Measurements from ENCODE around the gene CYP3A5.

DNA sequence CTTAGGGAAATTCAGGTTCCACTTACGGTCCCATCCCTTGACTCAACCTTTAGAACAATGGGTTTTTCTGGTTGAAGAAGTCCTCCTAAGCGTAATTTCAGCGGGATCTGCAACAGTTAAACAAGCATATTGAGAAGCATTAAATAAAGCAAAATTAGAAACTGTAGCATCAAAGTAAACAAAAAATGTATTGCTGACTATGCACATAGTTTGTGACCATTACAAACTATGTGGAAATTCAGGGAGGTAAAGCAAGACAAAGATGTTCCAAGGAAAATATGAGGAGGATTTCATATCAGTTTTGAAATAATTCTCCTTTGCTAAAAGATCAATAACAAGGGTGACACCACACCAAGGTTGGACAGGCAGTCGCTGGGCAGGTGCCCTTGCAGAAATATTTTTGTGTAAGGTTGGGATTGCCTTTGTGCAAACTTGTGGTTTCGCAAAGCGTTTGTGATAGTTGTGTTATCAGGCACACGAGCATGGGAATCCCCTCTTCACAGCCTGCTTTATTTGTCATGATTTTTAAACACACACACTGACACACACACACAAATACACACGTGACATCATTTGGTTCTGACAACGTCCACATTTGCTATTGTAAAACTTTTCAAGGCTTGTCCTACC lies 5.4 kb upstream of the CYP3A5 start:
- TF ChIP-seq, protein P1, sequence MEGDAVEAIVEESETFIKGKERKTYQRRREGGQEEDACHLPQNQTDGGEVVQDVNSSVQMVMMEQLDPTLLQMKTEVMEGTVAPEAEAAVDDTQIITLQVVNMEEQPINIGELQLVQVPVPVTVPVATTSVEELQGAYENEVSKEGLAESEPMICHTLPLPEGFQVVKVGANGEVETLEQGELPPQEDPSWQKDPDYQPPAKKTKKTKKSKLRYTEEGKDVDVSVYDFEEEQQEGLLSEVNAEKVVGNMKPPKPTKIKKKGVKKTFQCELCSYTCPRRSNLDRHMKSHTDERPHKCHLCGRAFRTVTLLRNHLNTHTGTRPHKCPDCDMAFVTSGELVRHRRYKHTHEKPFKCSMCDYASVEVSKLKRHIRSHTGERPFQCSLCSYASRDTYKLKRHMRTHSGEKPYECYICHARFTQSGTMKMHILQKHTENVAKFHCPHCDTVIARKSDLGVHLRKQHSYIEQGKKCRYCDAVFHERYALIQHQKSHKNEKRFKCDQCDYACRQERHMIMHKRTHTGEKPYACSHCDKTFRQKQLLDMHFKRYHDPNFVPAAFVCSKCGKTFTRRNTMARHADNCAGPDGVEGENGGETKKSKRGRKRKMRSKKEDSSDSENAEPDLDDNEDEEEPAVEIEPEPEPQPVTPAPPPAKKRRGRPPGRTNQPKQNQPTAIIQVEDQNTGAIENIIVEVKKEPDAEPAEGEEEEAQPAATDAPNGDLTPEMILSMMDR (IDR thresholded peaks at IDR 0.05; ENCODE audit: low read depth, low read length) = no peak
- TF ChIP-seq EZH2phosphoT487 (IDR thresholded peaks at IDR 0.05; ENCODE audit: low read depth) = no peak

All from OCI-LY3 (cell line).